Measurements from ENCODE around the gene PDE10A.

- TF ChIP-seq CTCF (conservative IDR thresholded peaks at IDR 0.05; ENCODE audit: low read depth, low read length): no peak
- TF ChIP-seq USF2 (IDR thresholded peaks at IDR 0.05; ENCODE audit: low read depth, low read length): no peak
- TF ChIP-seq MAZ (IDR thresholded peaks at IDR 0.05; ENCODE audit: borderline replicate concordance, low read depth, low read length): no peak
- TF ChIP-seq POLR2A (IDR thresholded peaks at IDR 0.05; ENCODE audit: low read depth, low read length): no peak
- no peak for TF ChIP-seq CEBPB (IDR thresholded peaks at IDR 0.05; ENCODE audit: low read depth, low read length)
- no peak for TF ChIP-seq RFX5 (IDR thresholded peaks at IDR 0.05; ENCODE audit: low read depth, low read length)
These were observed 41.2 kb upstream of the PDE10A start for GRCh38 chr6:165704045-165704748.
